Measurements from ENCODE around the gene NDUFS1. TPM values are rescaled to one million over a fixed set of nuclear protein-coding genes. Genes with fewer than 3 reads are reported as not detected.
"Not testable (repeated sequence)": the region's sequence is repeated elsewhere in the genome, so short reads cannot be mapped to it uniquely, and the experiment has no call there.

The NDUFS1 gene
- total RNA-seq, 4 donors from 2014 or later, result 83.5 to 101 (median 90.9) TPM

- Histone ChIP-seq H3K27me3 (no peaks in the 10 kb centered on the region), H3K4me1 (no peaks in the 10 kb centered on the region), H3K4me3 (no peak overlapping the region), H3K27ac (replicated peaks in 1 of 4) (no peak overlapping the region), H3K9me3 (no peaks in the 10 kb centered on the region), H3K36me3 (no peaks in the 10 kb centered on the region)
- no peak for DNase-seq (ENCODE audit: extremely low spot score)
- intact Hi-C loops (cut with DNase I), result no loop called here
- 95% methylated on average over 2 of the region's 2 CpGs for WGBS
- no peak for TF ChIP-seq POLR2AphosphoS5 (IDR thresholded peaks at IDR 0.05)
- no peak for TF ChIP-seq POLR2A (IDR thresholded peaks at IDR 0.05; ENCODE audit: low read depth)
- TF ChIP-seq EP300 (IDR thresholded peaks at IDR 0.05), result no peak
- TF ChIP-seq, protein P1, sequence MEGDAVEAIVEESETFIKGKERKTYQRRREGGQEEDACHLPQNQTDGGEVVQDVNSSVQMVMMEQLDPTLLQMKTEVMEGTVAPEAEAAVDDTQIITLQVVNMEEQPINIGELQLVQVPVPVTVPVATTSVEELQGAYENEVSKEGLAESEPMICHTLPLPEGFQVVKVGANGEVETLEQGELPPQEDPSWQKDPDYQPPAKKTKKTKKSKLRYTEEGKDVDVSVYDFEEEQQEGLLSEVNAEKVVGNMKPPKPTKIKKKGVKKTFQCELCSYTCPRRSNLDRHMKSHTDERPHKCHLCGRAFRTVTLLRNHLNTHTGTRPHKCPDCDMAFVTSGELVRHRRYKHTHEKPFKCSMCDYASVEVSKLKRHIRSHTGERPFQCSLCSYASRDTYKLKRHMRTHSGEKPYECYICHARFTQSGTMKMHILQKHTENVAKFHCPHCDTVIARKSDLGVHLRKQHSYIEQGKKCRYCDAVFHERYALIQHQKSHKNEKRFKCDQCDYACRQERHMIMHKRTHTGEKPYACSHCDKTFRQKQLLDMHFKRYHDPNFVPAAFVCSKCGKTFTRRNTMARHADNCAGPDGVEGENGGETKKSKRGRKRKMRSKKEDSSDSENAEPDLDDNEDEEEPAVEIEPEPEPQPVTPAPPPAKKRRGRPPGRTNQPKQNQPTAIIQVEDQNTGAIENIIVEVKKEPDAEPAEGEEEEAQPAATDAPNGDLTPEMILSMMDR (IDR thresholded peaks at IDR 0.05), result no peak
Measured at GRCh38 chr2:206176121-206176520, 16.9 kb upstream of the NDUFS1 start.

- H3K27me3 ChIP-seq, result no peaks in the 10 kb centered on the region
- DNase-seq (ENCODE audit: extremely low spot score), result no peak
- intact Hi-C loops (cut with DNase I), result no loop called here
- 90% methylated on average over 4 of the region's 4 CpGs for WGBS
- no peaks in the 10 kb centered on the region for H3K9me3 ChIP-seq
- H3K36me3 ChIP-seq, result peaks cover 0 to 3% (median 0%) of the 10 kb centered on the region in 4 donors
- H3K27ac ChIP-seq (replicated peaks in 1 of 4), result no peak overlapping the region
- TF ChIP-seq POLR2A (IDR thresholded peaks at IDR 0.05; ENCODE audit: low read depth) (no peak), POLR2AphosphoS5 (IDR thresholded peaks at IDR 0.05) (no peak), EP300 (IDR thresholded peaks at IDR 0.05) (no peak)
- TF ChIP-seq, protein P1 (IDR thresholded peaks at IDR 0.05), result no peak
- H3K4me3 ChIP-seq, result no peak overlapping the region
- H3K4me1 ChIP-seq, result no peaks in the 10 kb centered on the region
Measured at GRCh38 chr2:206173147-206173546, 13.9 kb upstream of the NDUFS1 start.

- WGBS, result 100% methylated on average over 8 of the region's 52 CpGs
- H3K36me3 ChIP-seq, result peaks cover 0 to 10% (median 3%) of the 10 kb centered on the region in 4 donors
- intact Hi-C loops (cut with DNase I), result not testable (repeated sequence)
Measured at GRCh38 chr2:206171624-206172397, 12.6 kb upstream of the NDUFS1 start.

GRCh38 chr2:206168230-206168629 lies 9.0 kb upstream of the NDUFS1 start:
- H3K36me3 ChIP-seq, result peaks cover 6 to 18% (median 11%) of the 10 kb centered on the region in 4 donors
- H3K27me3 ChIP-seq; H3K27ac ChIP-seq (replicated peaks in 1 of 4); H3K4me3 ChIP-seq; H3K9me3 ChIP-seq; H3K4me1 ChIP-seq; DNase-seq (ENCODE audit: extremely low spot score): not testable (repeated sequence)
- intact Hi-C loops (cut with DNase I), result loop anchor here (10.0 kb wide), 2 partner anchors 97 to 387 kb away; no protein-coding TSS in a partner anchor
- WGBS, result 90% methylated on average over 4 of the region's 4 CpGs

More at GRCh38 chr2:206171624-206172397, 12.6 kb upstream of the NDUFS1 start:
- DNase-seq (ENCODE audit: extremely low spot score); H3K27ac ChIP-seq (replicated peaks in 1 of 4); H3K9me3 ChIP-seq; H3K4me1 ChIP-seq; H3K4me3 ChIP-seq; H3K27me3 ChIP-seq: not testable (repeated sequence)

DNA sequence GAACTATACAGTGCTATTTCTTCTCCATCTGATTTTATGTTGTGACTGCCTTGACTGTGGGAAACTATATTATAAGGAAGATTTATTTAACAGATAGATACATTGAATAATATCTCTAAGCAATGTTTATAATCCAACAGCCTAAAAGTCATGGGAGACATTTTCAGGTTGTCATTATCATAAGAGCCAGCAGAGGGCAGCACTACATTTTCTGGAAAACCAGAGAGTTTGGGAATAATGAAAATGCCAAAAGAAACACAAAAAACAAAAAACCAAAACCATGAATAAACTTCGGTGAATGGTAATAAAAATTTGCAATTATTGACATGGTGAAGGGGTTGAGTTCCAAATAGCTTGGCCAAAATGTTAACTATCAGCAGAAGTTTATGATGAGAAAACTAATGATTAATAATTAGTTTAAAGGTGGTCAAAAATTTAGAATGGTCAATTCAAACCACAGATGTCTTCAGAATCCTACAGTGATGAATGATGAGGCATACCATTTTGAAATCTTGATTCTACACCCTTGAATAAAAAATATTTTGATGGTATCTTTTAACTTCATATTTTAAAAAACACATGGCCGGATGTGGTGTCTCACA lies 5.1 kb upstream of the NDUFS1 start:
- peaks cover 25 to 44% (median 35%) of the 10 kb centered on the region in 4 donors for H3K36me3 ChIP-seq
- no peak for DNase-seq (ENCODE audit: extremely low spot score)
- H3K4me1 ChIP-seq, result peaks cover 9 to 18% (median 15%) of the 10 kb centered on the region in 4 donors
- H3K27me3 ChIP-seq, result no peaks in the 10 kb centered on the region
- intact Hi-C loops (cut with DNase I), result loop anchor here (10.0 kb wide), 2 partner anchors 100 to 390 kb away; no protein-coding TSS in a partner anchor
- H3K27ac ChIP-seq (replicated peaks in 1 of 4), result no peak overlapping the region
- H3K4me3 ChIP-seq, result no peak overlapping the region
- H3K9me3 ChIP-seq, result no peaks in the 10 kb centered on the region
- 71% methylated on average over 2 of the region's 2 CpGs for WGBS
- no peak for TF ChIP-seq POLR2AphosphoS5 (IDR thresholded peaks at IDR 0.05)
- TF ChIP-seq POLR2A (IDR thresholded peaks at IDR 0.05; ENCODE audit: low read depth), result no peak
- TF ChIP-seq, protein P1 (IDR thresholded peaks at IDR 0.05), result peak; percentile 66 to 78 (median 69)

Measured in esophagus muscularis mucosa (tissue), 4 donors.